Lower lobe of right lung (tissue), 2 donors: ENCODE measurements around the gene OR52A5. TPM values are rescaled to one million over a fixed set of nuclear protein-coding genes. Genes with fewer than 3 reads are reported as not detected.

ENCODE experiments used
- ATAC-seq, 2 donors: fragments of 200-7000 bp; cut with Tn5 transposase; one replicate each; pipeline ENCODE4 v1.9.1; 2020 to 2022; ENCODE audit warnings: mild to moderate bottlenecking in 2 of 2, moderate library complexity in 2 of 2
- DNase-seq: peaks from one replicate; pipeline ENCODE4 v3.0.0-alpha.2; 2020
- H3K27ac ChIP-seq: fragments of 200-600 bp; one replicate; pipeline ENCODE4 v1.8.0; 2022
- H3K27me3 ChIP-seq: fragments of 200-600 bp; one replicate; pipeline ENCODE4 v1.8.0; 2022; ENCODE audit warnings: low read depth
- H3K36me3 ChIP-seq: fragments of 200-600 bp; one replicate; pipeline ENCODE4 v1.8.0; 2022; ENCODE audit warnings: mild to moderate bottlenecking
- H3K4me1 ChIP-seq: fragments of 200-600 bp; one replicate; pipeline ENCODE4 v1.8.0; 2022
- H3K4me3 ChIP-seq: fragments of 200-600 bp; one replicate; pipeline ENCODE4 v1.8.0; 2022; ENCODE audit warnings: mild to moderate bottlenecking
- H3K9me3 ChIP-seq: fragments of 200-600 bp; one replicate; pipeline ENCODE4 v1.8.0; 2022
- CTCF ChIP-seq: fragments of 200-600 bp; IDR thresholded peaks from one replicate; pipeline ENCODE4 v1.8.0; 2022; ENCODE audit warnings: antibody characterized with exemption, mild to moderate bottlenecking
- intact Hi-C: fragments of 100-400 bp; cut with DNase I; formaldehyde crosslinking; loops from one replicate; pipeline ENCODE4 v1.11.0; 2022
- total RNA-seq: library from RNA; stranded (reverse); fragmentation: NEBNext Ultra II Directional; extraction: Animal tissue kit (Norgen Biotek cat#: 25700); gene quantifications from one replicate; pipeline ENCODE4 v1.2.1, GENCODE V29; 2021
- donor health status: DM: no; HTN: yes; CAD: no; lungs with severe emphysema.

Gene OR52A5
- total RNA-seq, 1 donor from 2014 or later: not detected

DNA sequence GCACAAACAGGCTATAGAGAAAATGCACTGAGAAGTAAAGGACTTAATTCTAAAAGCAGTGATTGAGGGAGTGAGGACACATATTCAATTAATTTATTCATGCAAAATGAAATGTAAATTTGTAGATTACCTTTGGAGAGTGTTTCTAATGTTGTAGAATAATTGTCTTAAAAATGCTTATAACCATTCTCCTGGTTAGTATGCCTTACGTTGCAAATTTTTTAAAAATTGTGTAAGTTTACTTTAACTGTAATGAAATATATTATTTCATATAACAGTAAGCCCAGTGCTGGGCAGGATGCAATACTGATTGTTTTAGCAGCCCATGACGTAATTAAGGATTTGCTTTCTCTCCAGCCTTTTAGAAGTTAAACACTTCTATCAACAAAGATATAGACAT is 42.1 kb downstream of the OR52A5 start:
- H3K27ac ChIP-seq: no peak overlapping the region
- no peak overlapping the region for H3K4me3 ChIP-seq
- no peak for TF ChIP-seq CTCF
- no peaks in the 10 kb centered on the region for H3K4me1 ChIP-seq
- H3K9me3 ChIP-seq: no peaks in the 10 kb centered on the region
- no peaks in the 10 kb centered on the region for H3K36me3 ChIP-seq
- H3K27me3 ChIP-seq: no peaks in the 10 kb centered on the region
- DNase-seq (no peak), ATAC-seq (no peak)
- intact Hi-C loops: no loop called here

DNA sequence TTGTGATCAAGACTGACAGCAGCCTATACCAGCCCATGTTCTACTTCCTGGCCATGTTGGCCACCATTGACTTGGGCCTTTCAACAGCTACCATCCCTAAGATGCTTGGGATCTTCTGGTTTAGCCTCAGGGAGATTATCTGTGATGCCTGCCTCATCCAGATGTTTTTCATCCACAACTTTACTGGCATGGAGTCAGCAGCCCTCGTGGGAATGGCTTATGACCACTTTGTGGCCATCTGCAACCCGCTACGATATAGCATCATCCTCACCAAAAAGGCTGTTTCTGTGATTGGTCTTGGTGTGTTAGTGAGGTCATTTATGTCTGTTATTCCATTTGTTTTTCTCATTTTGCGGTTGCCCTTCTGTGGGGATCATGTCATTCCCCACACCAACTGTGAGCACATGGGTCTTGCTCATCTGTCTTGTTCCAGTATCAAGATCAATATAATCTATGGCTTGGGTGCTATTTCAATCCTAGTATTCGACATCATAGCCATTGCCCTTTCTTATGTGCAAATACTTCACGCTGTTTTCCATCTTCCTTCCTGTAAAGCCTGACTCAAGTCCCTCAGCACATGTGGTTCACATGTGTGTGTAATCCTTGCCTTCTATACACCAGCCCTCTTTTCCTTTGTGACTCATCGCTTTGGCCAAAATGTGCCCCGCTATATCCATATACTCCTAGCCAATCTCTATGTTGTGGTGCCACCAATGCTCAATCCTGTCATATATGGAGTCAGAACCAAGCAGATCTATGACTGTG is 45.2 kb downstream of the OR52A5 start:
- no peaks in the 10 kb centered on the region for H3K4me1 ChIP-seq
- ATAC-seq (no peak), DNase-seq (no peak)
- no peaks in the 10 kb centered on the region for H3K9me3 ChIP-seq
- no peak for TF ChIP-seq CTCF
- H3K27ac ChIP-seq: no peak overlapping the region
- H3K27me3 ChIP-seq: no peaks in the 10 kb centered on the region
- intact Hi-C loops: no loop called here
- no peaks in the 10 kb centered on the region for H3K36me3 ChIP-seq
- H3K4me3 ChIP-seq: no peak overlapping the region

DNA sequence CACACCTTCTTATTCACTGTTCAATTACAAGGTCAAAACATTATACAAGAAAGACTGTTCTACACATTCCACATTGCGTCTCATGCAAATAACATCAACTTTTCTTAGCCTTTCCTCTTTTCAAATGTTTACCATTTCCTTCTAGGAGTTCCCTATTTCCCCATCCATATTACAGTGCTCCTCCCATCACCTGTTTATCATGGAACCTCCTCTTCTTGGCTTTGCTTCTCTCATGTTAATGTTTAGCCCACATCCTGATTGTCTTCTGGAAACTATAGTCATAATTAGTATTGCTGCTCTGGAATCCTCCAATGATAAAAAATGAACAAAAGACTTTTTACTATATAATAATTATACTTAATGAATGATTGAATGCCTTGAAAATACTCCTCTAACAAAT is 47.5 kb downstream of the OR52A5 start:
- no peak overlapping the region for H3K4me3 ChIP-seq
- intact Hi-C loops: no loop called here
- ATAC-seq: no peak
- no peaks in the 10 kb centered on the region for H3K27me3 ChIP-seq
- no peaks in the 10 kb centered on the region for H3K36me3 ChIP-seq
- H3K4me1 ChIP-seq: no peaks in the 10 kb centered on the region
- no peak for DNase-seq
- H3K27ac ChIP-seq: no peak overlapping the region
- no peaks in the 10 kb centered on the region for H3K9me3 ChIP-seq
- no peak for TF ChIP-seq CTCF

GRCh38 chr11:5088556-5088955 is 49.6 kb downstream of the OR52A5 start:
- intact Hi-C loops: no loop called here
- no peaks in the 10 kb centered on the region for H3K9me3 ChIP-seq
- no peak overlapping the region for H3K4me3 ChIP-seq
- no peak for ATAC-seq
- H3K27me3 ChIP-seq: no peaks in the 10 kb centered on the region
- no peak for DNase-seq
- H3K4me1 ChIP-seq: no peaks in the 10 kb centered on the region
- no peaks in the 10 kb centered on the region for H3K36me3 ChIP-seq
- no peak overlapping the region for H3K27ac ChIP-seq
- no peak for TF ChIP-seq CTCF

- H3K36me3 ChIP-seq: no peaks in the 10 kb centered on the region
- H3K4me3 ChIP-seq: no peak overlapping the region
- H3K27me3 ChIP-seq: no peaks in the 10 kb centered on the region
- intact Hi-C loops: no loop called here
- no peak for TF ChIP-seq CTCF
- no peaks in the 10 kb centered on the region for H3K4me1 ChIP-seq
- H3K27ac ChIP-seq: no peak overlapping the region
- ATAC-seq (no peak), DNase-seq (no peak)
- no peaks in the 10 kb centered on the region for H3K9me3 ChIP-seq
Observed at GRCh38 chr11:5083602-5084001, 54.6 kb downstream of the OR52A5 start.
